Subcutaneous adipose tissue (tissue), 4 donors: Measurements from ENCODE around the gene CAMSAP2. TPM values are rescaled to one million over a fixed set of nuclear protein-coding genes. Genes with fewer than 3 reads are reported as not detected.

Experiments used
- CTCF ChIP-seq: fragments of 450-650 bp; IDR thresholded peaks from one replicate; pipeline ENCODE4 v1.5.1; 2016; ENCODE audit warnings: low read depth, mild to moderate bottlenecking, control low read depth, antibody characterized with exemption, moderate library complexity
- total RNA-seq, 4 donors: library from RNA; depleted of rRNA; stranded (reverse); fragments of >200 nt; gene quantifications; one replicate each; pipeline ENCODE4 v1.1.0, GENCODE V29; 2016

The CAMSAP2 gene
- total RNA-seq, 4 donors from 2014 or later, result 29.6 to 73.2 (median 34.0) TPM

- no peak for TF ChIP-seq CTCF
Observed at GRCh38 chr1:200808846-200809245, 70.2 kb downstream of the CAMSAP2 start.

GRCh38 chr1:200811704-200812103 is 73.0 kb downstream of the CAMSAP2 start:
- TF ChIP-seq CTCF, result no peak

GRCh38 chr1:200818248-200818647 is 79.6 kb downstream of the CAMSAP2 start:
- no peak for TF ChIP-seq CTCF

- TF ChIP-seq CTCF, result no peak
Observed at GRCh38 chr1:200819726-200820125, 81.0 kb downstream of the CAMSAP2 start.

GRCh38 chr1:200831091-200831490 is 92.4 kb downstream of the CAMSAP2 start:
- no peak for TF ChIP-seq CTCF

- no peak for TF ChIP-seq CTCF
Observed at GRCh38 chr1:200834383-200834782, 95.7 kb downstream of the CAMSAP2 start.

GRCh38 chr1:200836213-200836612 is 97.5 kb downstream of the CAMSAP2 start:
- no peak for TF ChIP-seq CTCF
